A549 (cell line): ENCODE data around the gene PLCB1.

Experiments
- ESRRA ChIP-seq: fragments of 150-350 bp; IDR thresholded peaks from 2 replicates; pipeline ENCODE4 v1.6.1; 2014; ENCODE audit warnings: mild to moderate bottlenecking, low read length, borderline replicate concordance
- MYC ChIP-seq: IDR thresholded peaks from 2 replicates; pipeline ENCODE4 v1.6.1; 2012; ENCODE audit warnings: mild to moderate bottlenecking, inconsistent platforms, low read length, improper control_type of control experiment, borderline replicate concordance
- POLR2A ChIP-seq: IDR thresholded peaks from 2 replicates; pipeline ENCODE4 v1.6.1; 2012; ENCODE audit warnings: mild to moderate bottlenecking, low read length
- ZFP36 ChIP-seq: fragments of 450-650 bp; IDR thresholded peaks from 2 replicates; pipeline ENCODE4 v1.6.1; 2014; ENCODE audit warnings: borderline replicate concordance; ENCODE audit not compliant: partially characterized antibody
- ZSCAN20 ChIP-seq: fragments of 250-450 bp; sonication (Bioruptor Pico); IDR thresholded peaks from 2 replicates; pipeline ENCODE4 v1.8.0; 2022; ENCODE audit warnings: mild to moderate bottlenecking, moderate library complexity
- TF ChIP-seq, protein P1 (sequence below): fragments of >200 bp; sonication (Bioruptor Twin); formaldehyde crosslinking; IDR thresholded peaks from 3 replicates; pipeline ENCODE4 v1.5.1; 2016
- TF ChIP-seq, protein P2 (sequence below): IDR thresholded peaks from 2 replicates; pipeline ENCODE4 v1.6.1; 2012

- TF ChIP-seq POLR2A (no peak), MYC (no peak), ESRRA (no peak), ZSCAN20 (CRISPR knock-in tag) (no peak), ZFP36 (no peak)
- TF ChIP-seq, protein P1, sequence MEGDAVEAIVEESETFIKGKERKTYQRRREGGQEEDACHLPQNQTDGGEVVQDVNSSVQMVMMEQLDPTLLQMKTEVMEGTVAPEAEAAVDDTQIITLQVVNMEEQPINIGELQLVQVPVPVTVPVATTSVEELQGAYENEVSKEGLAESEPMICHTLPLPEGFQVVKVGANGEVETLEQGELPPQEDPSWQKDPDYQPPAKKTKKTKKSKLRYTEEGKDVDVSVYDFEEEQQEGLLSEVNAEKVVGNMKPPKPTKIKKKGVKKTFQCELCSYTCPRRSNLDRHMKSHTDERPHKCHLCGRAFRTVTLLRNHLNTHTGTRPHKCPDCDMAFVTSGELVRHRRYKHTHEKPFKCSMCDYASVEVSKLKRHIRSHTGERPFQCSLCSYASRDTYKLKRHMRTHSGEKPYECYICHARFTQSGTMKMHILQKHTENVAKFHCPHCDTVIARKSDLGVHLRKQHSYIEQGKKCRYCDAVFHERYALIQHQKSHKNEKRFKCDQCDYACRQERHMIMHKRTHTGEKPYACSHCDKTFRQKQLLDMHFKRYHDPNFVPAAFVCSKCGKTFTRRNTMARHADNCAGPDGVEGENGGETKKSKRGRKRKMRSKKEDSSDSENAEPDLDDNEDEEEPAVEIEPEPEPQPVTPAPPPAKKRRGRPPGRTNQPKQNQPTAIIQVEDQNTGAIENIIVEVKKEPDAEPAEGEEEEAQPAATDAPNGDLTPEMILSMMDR, result no peak
- TF ChIP-seq, protein P2, sequence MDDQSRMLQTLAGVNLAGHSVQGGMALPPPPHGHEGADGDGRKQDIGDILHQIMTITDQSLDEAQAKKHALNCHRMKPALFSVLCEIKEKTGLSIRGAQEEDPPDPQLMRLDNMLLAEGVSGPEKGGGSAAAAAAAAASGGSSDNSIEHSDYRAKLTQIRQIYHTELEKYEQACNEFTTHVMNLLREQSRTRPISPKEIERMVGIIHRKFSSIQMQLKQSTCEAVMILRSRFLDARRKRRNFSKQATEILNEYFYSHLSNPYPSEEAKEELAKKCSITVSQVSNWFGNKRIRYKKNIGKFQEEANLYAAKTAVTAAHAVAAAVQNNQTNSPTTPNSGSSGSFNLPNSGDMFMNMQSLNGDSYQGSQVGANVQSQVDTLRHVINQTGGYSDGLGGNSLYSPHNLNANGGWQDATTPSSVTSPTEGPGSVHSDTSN, result no peak
Observed at GRCh38 chr20:8856668-8857067, 724.6 kb downstream of the PLCB1 start.
